Activated naive CD4-positive, alpha-beta T cell treated with anti-CD3 and anti-CD28 coated beads, Interleukin-2, amount 50 U/mL, for 16 hours (primary cell): Measurements from ENCODE around the gene TTPAL.
"Not testable (repeated sequence)": the region's sequence is repeated elsewhere in the genome, so short reads cannot be mapped to it uniquely, and the experiment has no call there.

Experiments used
- DNase-seq: peaks from one replicate; pipeline ENCODE4 v3.0.0-alpha.2; 2020

TTPAL gene

GRCh38 chr20:44470327-44470726 lies 5.3 kb upstream of the TTPAL start:
- no peak for DNase-seq

- DNase-seq, result no peak
Measured at GRCh38 chr20:44471481-44471882, 4.2 kb upstream of the TTPAL start.

- not testable (repeated sequence) for DNase-seq
Measured at GRCh38 chr20:44472283-44472682, 3.4 kb upstream of the TTPAL start.

- DNase-seq, result no peak
Measured at GRCh38 chr20:44475372-44475693, 341 bp upstream of the TTPAL start.

- no peak for DNase-seq
Measured at GRCh38 chr20:44477151-44477550, 1.5 kb downstream of the TTPAL start.

- DNase-seq, result no peak
Measured at GRCh38 chr20:44478206-44478605, 2.5 kb downstream of the TTPAL start.

GRCh38 chr20:44479643-44480042 lies 4.0 kb downstream of the TTPAL start:
- no peak for DNase-seq

GRCh38 chr20:44480097-44480496 lies 4.4 kb downstream of the TTPAL start:
- DNase-seq, result no peak

GRCh38 chr20:44481719-44482416 lies 6.2 kb downstream of the TTPAL start:
- DNase-seq, result no peak

- DNase-seq, result no peak
Measured at GRCh38 chr20:44483112-44483511, 7.4 kb downstream of the TTPAL start.

GRCh38 chr20:44485078-44485829 lies 9.6 kb downstream of the TTPAL start:
- no peak for DNase-seq

- DNase-seq, result no peak
Measured at GRCh38 chr20:44485830-44486198, 10.1 kb downstream of the TTPAL start.

GRCh38 chr20:44488551-44488950 lies 12.9 kb downstream of the TTPAL start:
- no peak for DNase-seq

GRCh38 chr20:44489223-44489622 lies 13.5 kb downstream of the TTPAL start:
- no peak for DNase-seq

GRCh38 chr20:44489931-44490330 lies 14.3 kb downstream of the TTPAL start:
- no peak for DNase-seq

- DNase-seq, result no peak
Measured at GRCh38 chr20:44491635-44492395, 16.1 kb downstream of the TTPAL start.

- no peak for DNase-seq
Measured at GRCh38 chr20:44494266-44494665, 18.6 kb downstream of the TTPAL start.

- no peak for DNase-seq
Measured at GRCh38 chr20:44494681-44495080, 19.0 kb downstream of the TTPAL start.

- DNase-seq, result no peak
Measured at GRCh38 chr20:44495257-44495656, 19.6 kb downstream of the TTPAL start.

GRCh38 chr20:44495802-44496481 lies 20.3 kb downstream of the TTPAL start:
- no peak for DNase-seq

- peak; percentile 52 for DNase-seq
Measured at GRCh38 chr20:44496976-44497375, 21.3 kb downstream of the TTPAL start.

GRCh38 chr20:44497761-44498160 lies 22.1 kb downstream of the TTPAL start:
- DNase-seq, result no peak

GRCh38 chr20:44500221-44500620 lies 24.5 kb downstream of the TTPAL start:
- DNase-seq, result no peak
